K562 (cell line): Measurements from ENCODE around the gene NMRK2. TPM values are rescaled to one million over a fixed set of nuclear protein-coding genes. Genes with fewer than 3 reads are reported as not detected.
A peak's percentile ranks its signal among the peaks of the same experiment; 100 is the strongest.

Experiments
- ATAC-seq: fragments of 200-7000 bp; cut with Tn5 transposase; 3 replicates; pipeline ENCODE4 v1.9.1; 2020; ENCODE audit warnings: moderate library complexity
- BruUV-seq: library from RNA; stranded (reverse); fragments of 400-500 nt; replicated peaks from 2 replicates; lab custom pipeline; 2021; lab: Mats Ljungman, UMichigan
- CTCF ChIA-PET: fragments of 300-600 bp; formaldehyde crosslinking; extraction: SDS; loops from one replicate; lab custom pipeline; 2021; ENCODE audit warnings: low intra/inter-chr PET ratio; lab: Yijun Ruan, JAX
- POLR2A ChIA-PET: fragments of 300-600, 350-650 bp; sonication (Branson Sonifier 250); formaldehyde crosslinking; extraction: SDS; loops from one replicate; lab custom pipeline; 2021; ENCODE audit warnings: antibody characterized with exemption, inconsistent platforms; lab: Yijun Ruan, JAX
- DNase-seq, 4 experiments: peaks; one replicate each; pipeline versions ENCODE4 v3.0.0 to v3.0.0-alpha.2; 2011 to 2018; ENCODE audit warnings: low spot score in 3 of 4, mixed read lengths in 3 of 4; ENCODE audit errors: extremely low read depth in 1 of 4
- FAIRE-seq: peaks from 2 replicates; lab custom pipeline; 2011; peaks lifted over from hg19 to GRCh38; lab: Jason Lieb, UNC
- H2AFZ ChIP-seq: 2 replicates; pipeline ENCODE4 v1.6.0; 2011; ENCODE audit warnings: low read depth, low read length, control low read depth, inconsistent platforms
- H3K27ac ChIP-seq: fragments of 200-600 bp; 3 replicates; pipeline ENCODE4 v1.8.0; 2011; ENCODE audit warnings: low read depth, mild to moderate bottlenecking, control low read depth, inconsistent platforms, low read length, moderate library complexity, mixed read lengths; ENCODE audit errors: extremely low read depth
- H3K27me3 ChIP-seq, 2 experiments: fragments of 300-600 bp in 1 of 2; 2 replicates in 1 of 2; 3 replicates in 1 of 2; pipeline versions ENCODE4 v1.6.0 to v1.8.0; 2011; ENCODE audit warnings: inconsistent platforms in 2 of 2, low read length in 2 of 2, mild to moderate bottlenecking in 1 of 2, mixed read lengths in 1 of 2, moderate library complexity in 1 of 2; ENCODE audit not compliant: control insufficient read depth in 2 of 2, insufficient read depth in 2 of 2
- H3K36me3 ChIP-seq: fragments of 300-600 bp; 3 replicates; pipeline ENCODE4 v1.8.0; 2011; ENCODE audit warnings: mild to moderate bottlenecking, low read length, inconsistent platforms; ENCODE audit not compliant: control insufficient read depth, insufficient read depth
- H3K4me1 ChIP-seq, 2 experiments: fragments of 200-600 bp in 1 of 2; replicated peaks in 1 of 2; 2 replicates in 1 of 2; 3 replicates in 1 of 2; pipeline versions ENCODE4 v1.5.1 to v1.8.0; 2011; ENCODE audit warnings: inconsistent platforms in 2 of 2, low read length in 2 of 2, mild to moderate bottlenecking in 1 of 2, mixed read lengths in 1 of 2, moderate library complexity in 1 of 2; ENCODE audit not compliant: control insufficient read depth in 2 of 2, insufficient read depth in 2 of 2
- H3K4me2 ChIP-seq: 2 replicates; pipeline ENCODE4 v1.6.1; 2011; ENCODE audit warnings: low read length, control low read depth, inconsistent platforms, mixed read lengths; ENCODE audit not compliant: insufficient read depth
- H3K4me3 ChIP-seq: fragments of 200-600 bp; sonication (generic), shearing (Covaris generic); 2 replicates; pipeline ENCODE4 v1.5.1; 2016; ENCODE audit warnings: control low read depth, inconsistent platforms
- H3K79me2 ChIP-seq: fragments of 200-600 bp; 3 replicates; pipeline ENCODE4 v1.8.0; 2011; ENCODE audit warnings: low read length, inconsistent platforms; ENCODE audit not compliant: control insufficient read depth, insufficient read depth
- H3K9ac ChIP-seq, 2 experiments: 2 replicates each; pipeline versions ENCODE4 v1.6.0 to v1.6.1; 2011; ENCODE audit warnings: low read depth in 2 of 2, low read length in 2 of 2, control low read depth in 1 of 2, inconsistent platforms in 1 of 2, mild to moderate bottlenecking in 1 of 2, mixed read lengths in 1 of 2; ENCODE audit not compliant: insufficient read depth in 1 of 2
- H3K9me1 ChIP-seq: one replicate; pipeline ENCODE4 v1.6.0; 2011; ENCODE audit warnings: inconsistent platforms, mild to moderate bottlenecking, low read length, moderate library complexity; ENCODE audit not compliant: control insufficient read depth, insufficient read depth
- H3K9me3 ChIP-seq: replicated peaks from 2 replicates; pipeline ENCODE4 v1.5.1; 2011; ENCODE audit warnings: low read depth, low read length, inconsistent platforms; ENCODE audit not compliant: control insufficient read depth, insufficient read depth
- H4K20me1 ChIP-seq: replicated peaks from 2 replicates; pipeline ENCODE4 v1.6.1; 2011; ENCODE audit warnings: low read length, inconsistent platforms, mixed read lengths; ENCODE audit not compliant: control insufficient read depth, insufficient read depth
- NCOA2 ChIP-seq, 2 experiments: fragments of 450-650 bp; IDR thresholded peaks; 2 replicates each; pipeline ENCODE4 v1.6.1; 2018; ENCODE audit warnings: mild to moderate bottlenecking in 2 of 2, moderate library complexity in 1 of 2; ENCODE audit not compliant: partially characterized antibody in 2 of 2
- POLR2G ChIP-seq: fragments of 200-400 bp; formaldehyde crosslinking; IDR thresholded peaks from 2 replicates; pipeline ENCODE4 v1.6.1; 2017; ENCODE audit warnings: low read depth, mild to moderate bottlenecking, antibody characterized with exemption, low read length, moderate library complexity
- ZFX ChIP-seq: sonication (generic); formaldehyde crosslinking; IDR thresholded peaks from 2 replicates; pipeline ENCODE4 v1.8.0; 2022; ENCODE audit warnings: mild to moderate bottlenecking, missing genetic modification reagents, moderate library complexity
- WGBS: fragments of 100-300 bp; shearing (Covaris generic); methylation state at CpG from one replicate; pipeline ENCODE4 v1.1.6; 2016; ENCODE audit warnings: low coverage, mixed read lengths; ENCODE audit not compliant: insufficient coverage; ENCODE audit errors: missing lambda C conversion rate; 5-methylcytosine and 5-hydroxymethylcytosine counted together
- in situ Hi-C: fragments of 300-500 bp; cut with MboI; formaldehyde crosslinking; loops from 4 replicates; pipeline ENCODE4 v1.15.0; 2018; ENCODE audit warnings: inconsistent platforms, mixed read lengths
- intact Hi-C: fragments of 100-400 bp; cut with micrococcal nuclease; formaldehyde crosslinking; loops from 2 replicates; pipeline ENCODE4 v1.14.2; 2022
- polyA plus RNA-seq, 8 experiments: library from polyadenylated mRNA; depleted of rRNA in 4 of 8; stranded (reverse) in 5 of 8; unstranded in 3 of 8; fragments of >200 nt; fragmentation: Nextera tagmentation in 2 of 8; fragmentation: Illumina TruSeq in 1 of 8; extraction: Ambion mirVana in 2 of 8; extraction: Trizol in 1 of 8; gene quantifications; 2 replicates each; pipeline versions ENCODE4 v1.2.1 to v1.2.3, GENCODE V29; 2011 to 2014; ENCODE audit warnings: inconsistent platforms in 1 of 8, missing spikeins in 1 of 8
- total RNA-seq, 7 experiments: library from RNA; depleted of rRNA in 6 of 7; stranded (reverse); fragments of >200 nt in 6 of 7; fragmentation: Illumina TruSeq in 2 of 7; extraction: Trizol in 2 of 7; gene quantifications; 2 replicates each; pipeline versions ENCODE4 v1.2.1 to v1.2.3, GENCODE V29; 2011 to 2021; ENCODE audit warnings: low replicate concordance in 1 of 7

The NMRK2 gene
- total and polyA plus RNA-seq, 9 of the 15 experiments (the other 6 are each of a cell fraction or from before 2014, with no cell fraction given), result not detected

DNA sequence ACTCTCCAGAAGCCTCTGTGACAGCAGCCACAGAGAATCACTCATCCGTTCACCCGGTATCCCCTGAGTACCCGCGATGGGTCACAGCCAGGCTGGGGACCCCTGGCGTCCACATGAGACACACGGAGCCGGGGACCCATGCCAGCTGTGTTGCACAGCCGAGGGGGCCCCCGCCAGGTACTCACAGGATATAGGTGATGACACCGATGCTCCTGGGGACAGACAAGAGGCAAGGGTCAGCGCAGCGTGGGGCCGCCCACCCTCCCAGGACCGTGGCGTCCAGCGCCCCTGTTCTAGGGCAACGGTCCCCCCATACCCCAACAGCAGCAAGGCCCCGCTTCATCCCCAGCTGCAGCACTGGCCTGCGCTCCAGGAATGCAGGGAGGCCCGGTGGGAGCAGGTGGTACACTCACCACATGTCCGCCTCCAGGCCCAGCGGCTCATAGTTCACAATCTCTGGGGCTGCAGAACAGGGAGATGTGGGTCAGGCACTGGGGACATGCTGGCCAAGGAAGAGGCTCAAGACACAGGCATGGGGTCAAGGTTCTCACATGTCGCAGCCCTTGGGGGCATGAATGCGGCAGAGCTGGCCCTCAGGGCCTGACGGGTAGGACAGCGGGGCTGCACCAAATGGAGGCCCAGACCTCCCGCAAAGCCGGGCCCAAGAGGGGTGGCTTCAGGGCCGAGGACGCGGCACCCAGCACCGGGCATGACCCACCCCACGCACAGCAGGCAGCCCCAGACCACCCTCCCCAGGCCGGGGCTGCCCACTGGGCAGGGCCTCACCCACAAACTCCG is 30.8 kb downstream of the NMRK2 start:
- CTCF ChIA-PET, result no interaction called here
- Histone ChIP-seq H4K20me1 (no peaks in the 10 kb centered on the region; the same call in 1 of the 2 replicates), H3K36me3 (peaks cover 85% of the 10 kb centered on the region; the same call in 2 of the 3 replicates), H3K9me3 (no peaks in the 10 kb centered on the region), H3K27me3 (no peaks in the 10 kb centered on the region), H3K27ac (no peak overlapping the region), H3K9me1 (no peaks in the 10 kb centered on the region), H3K4me1 (peaks cover under 1 to 18% of the 10 kb centered on the region in 2 experiments; a peak in 2 of 5 replicates), H2AFZ (no peak overlapping the region)
- DNase-seq (no peak), ATAC-seq (no peak), FAIRE-seq (no peak)
- BruUV-seq, result no TSS peak
- WGBS, result 95% methylated on average over 19 of the region's 35 CpGs
- in situ Hi-C loops, result no loop called here
- TF ChIP-seq ZFX (CRISPR knock-in tag) (0 out of 2 replicates have a peak, but pooled peaks have one; percentile 15), NCOA2 (IDR thresholded peaks at IDR 0.05; ENCODE audit: partially characterized antibody in 2 of 2) (no peak), POLR2G (peak; percentile 18; the same call in 1 of the 2 replicates)
- TF ChIP-seq, all 486 proteins: peak for 2
- no peak overlapping the region for H3K4me2 ChIP-seq
- peaks cover 16% of the 10 kb centered on the region for H3K79me2 ChIP-seq
- H3K4me3 ChIP-seq, result no peak overlapping the region
- peak overlapping the region in 1 of 2 experiments; percentile 26; a peak in 1 of 4 replicates for H3K9ac ChIP-seq
- POLR2A ChIA-PET, result interaction anchor here (0.6 to 1.2 kb wide), 2 partner anchors 8 to 24 kb away, joined by 3 to 6 read pairs; partner anchors contain the start of gene DAPK3
- intact Hi-C loops, result no loop called here
